Measurements from ENCODE around the gene DRD4.

Gene DRD4

DNA sequence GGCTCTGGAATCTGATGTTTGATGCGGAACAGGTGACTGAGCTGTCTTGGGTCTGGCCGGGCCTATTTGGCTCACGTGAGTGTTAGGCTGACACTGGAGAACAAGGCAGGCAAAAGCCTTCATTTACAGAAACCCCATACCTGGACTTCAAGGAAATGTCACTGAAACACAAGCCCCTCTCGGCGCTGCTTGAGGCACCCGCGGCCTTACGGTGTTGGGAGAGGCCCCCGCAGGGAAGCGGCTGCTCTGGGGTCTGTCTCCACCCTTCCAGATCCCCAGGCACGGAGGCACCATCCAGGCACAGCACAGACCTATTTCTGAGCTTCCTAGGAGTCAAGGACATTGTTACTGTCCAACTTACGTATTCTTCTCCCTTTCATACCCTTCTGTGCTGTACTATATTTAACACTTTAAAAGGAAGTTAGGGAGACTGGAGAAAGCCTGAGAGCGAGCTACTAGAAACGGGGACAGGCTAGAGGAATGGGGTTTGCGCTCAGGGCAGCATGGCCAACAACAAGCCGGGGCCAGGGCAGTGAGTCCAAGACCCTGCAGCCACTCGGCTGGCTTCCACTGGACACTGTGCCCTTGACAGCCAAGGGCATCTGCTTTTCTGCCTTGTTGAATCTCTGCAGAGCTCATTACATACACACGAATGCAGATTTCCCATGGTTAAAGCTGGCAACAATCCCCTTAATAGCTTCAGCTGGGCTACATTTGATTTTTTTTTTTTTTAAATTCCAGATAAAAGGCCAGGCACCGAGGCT is 23.8 kb downstream of the DRD4 start:
- WGBS (ENCODE audit: extremely low coverage, insufficient coverage, low lambda C conversion rate): no CpG with 5 or more reads among the region's 19 CpGs
- Histone ChIP-seq H3K79me2 (ENCODE audit: control insufficient read depth, insufficient read depth, low read length) (peaks cover 2% of the 10 kb centered on the region), H3K4me3 (ENCODE audit: low read length) (no peak overlapping the region), H3K4me1 (ENCODE audit: control insufficient read depth, low read depth, low read length) (no peaks in the 10 kb centered on the region), H2BK15ac (replicated peaks; ENCODE audit: low read depth) (no peak overlapping the region), H3K79me1 (ENCODE audit: low read length) (peaks cover 2% of the 10 kb centered on the region), H2BK5ac (ENCODE audit: low read length) (no peak overlapping the region), H4K5ac (ENCODE audit: low read length) (no peak overlapping the region), H3K9ac (ENCODE audit: low read length) (no peak overlapping the region), H3K27ac (ENCODE audit: low read depth, low read length) (no peak overlapping the region), H2AK5ac (ENCODE audit: low read length) (no peak overlapping the region), H3K18ac (ENCODE audit: low read length) (no peak overlapping the region), H3K4me2 (ENCODE audit: low read length) (no peak overlapping the region), H4K8ac (ENCODE audit: low read depth, low read length) (no peak overlapping the region), H3K23ac (ENCODE audit: low read length) (no peak overlapping the region), H3K4ac (ENCODE audit: low read depth, low read length) (no peak overlapping the region), H3K36me3 (ENCODE audit: control insufficient read depth, insufficient read depth, low read length) (peaks cover 3% of the 10 kb centered on the region), H3K56ac (ENCODE audit: low read length) (no peak overlapping the region), H2BK120ac (ENCODE audit: low read depth, low read length) (no peak overlapping the region), H3K27me3 (ENCODE audit: insufficient read depth, low read length, poor library complexity) (no peaks in the 10 kb centered on the region)
- DNase-seq: no peak

DNA sequence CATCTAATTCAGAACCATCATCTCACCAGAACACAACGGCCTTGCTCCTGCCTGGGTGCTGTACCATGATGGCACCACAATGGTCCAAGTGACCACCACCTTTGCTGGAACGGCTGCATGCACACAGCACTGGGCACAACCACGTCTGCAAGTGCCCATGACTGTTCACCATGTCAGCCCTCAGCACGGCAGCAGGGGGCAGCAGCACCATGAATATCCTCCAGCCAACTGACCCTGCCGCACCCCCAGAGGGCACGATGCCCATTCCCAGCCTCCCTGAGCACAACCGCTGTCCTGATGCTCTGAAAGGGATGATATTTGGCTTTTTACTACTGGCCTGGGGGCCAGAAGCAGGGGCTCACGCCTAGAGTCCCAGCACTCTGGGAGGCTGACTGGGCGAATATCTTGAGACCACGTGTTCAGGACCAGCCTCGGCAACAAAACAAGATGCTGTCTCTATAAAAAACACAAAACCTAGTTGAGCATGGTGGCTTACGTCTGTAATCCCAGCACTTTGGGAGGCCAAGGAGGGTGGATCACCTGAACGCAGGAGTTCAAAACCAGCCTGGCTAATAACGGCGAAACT is 25.7 kb downstream of the DRD4 start:
- H3K27me3 ChIP-seq (ENCODE audit: insufficient read depth, low read length, poor library complexity): no peaks in the 10 kb centered on the region
- no peak overlapping the region for H3K18ac ChIP-seq (ENCODE audit: low read length)
- H3K56ac ChIP-seq (ENCODE audit: low read length): no peak overlapping the region
- no peak overlapping the region for H4K5ac ChIP-seq (ENCODE audit: low read length)
- no peak overlapping the region for H3K27ac ChIP-seq (ENCODE audit: low read depth, low read length)
- no peak overlapping the region for H2BK120ac ChIP-seq (ENCODE audit: low read depth, low read length)
- peaks cover 3% of the 10 kb centered on the region for H3K36me3 ChIP-seq (ENCODE audit: control insufficient read depth, insufficient read depth, low read length)
- H2BK5ac ChIP-seq (ENCODE audit: low read length): no peak overlapping the region
- no peak overlapping the region for H3K4ac ChIP-seq (ENCODE audit: low read depth, low read length)
- H3K4me1 ChIP-seq (ENCODE audit: control insufficient read depth, low read depth, low read length): no peaks in the 10 kb centered on the region
- H3K4me3 ChIP-seq (ENCODE audit: low read length): no peak overlapping the region
- H3K23ac ChIP-seq (ENCODE audit: low read length): no peak overlapping the region
- DNase-seq: peak; percentile 54
- no peak overlapping the region for H4K8ac ChIP-seq (ENCODE audit: low read depth, low read length)
- no peak overlapping the region for H2AK5ac ChIP-seq (ENCODE audit: low read length)
- H3K4me2 ChIP-seq (ENCODE audit: low read length): no peak overlapping the region
- no CpG with 5 or more reads among the region's 15 CpGs for WGBS (ENCODE audit: extremely low coverage, insufficient coverage, low lambda C conversion rate)
- H3K9ac ChIP-seq (ENCODE audit: low read length): no peak overlapping the region
- peaks cover 2% of the 10 kb centered on the region for H3K79me1 ChIP-seq (ENCODE audit: low read length)
- no peak overlapping the region for H2BK15ac ChIP-seq (replicated peaks; ENCODE audit: low read depth)
- H3K79me2 ChIP-seq (ENCODE audit: control insufficient read depth, insufficient read depth, low read length): peaks cover 2% of the 10 kb centered on the region

DNA sequence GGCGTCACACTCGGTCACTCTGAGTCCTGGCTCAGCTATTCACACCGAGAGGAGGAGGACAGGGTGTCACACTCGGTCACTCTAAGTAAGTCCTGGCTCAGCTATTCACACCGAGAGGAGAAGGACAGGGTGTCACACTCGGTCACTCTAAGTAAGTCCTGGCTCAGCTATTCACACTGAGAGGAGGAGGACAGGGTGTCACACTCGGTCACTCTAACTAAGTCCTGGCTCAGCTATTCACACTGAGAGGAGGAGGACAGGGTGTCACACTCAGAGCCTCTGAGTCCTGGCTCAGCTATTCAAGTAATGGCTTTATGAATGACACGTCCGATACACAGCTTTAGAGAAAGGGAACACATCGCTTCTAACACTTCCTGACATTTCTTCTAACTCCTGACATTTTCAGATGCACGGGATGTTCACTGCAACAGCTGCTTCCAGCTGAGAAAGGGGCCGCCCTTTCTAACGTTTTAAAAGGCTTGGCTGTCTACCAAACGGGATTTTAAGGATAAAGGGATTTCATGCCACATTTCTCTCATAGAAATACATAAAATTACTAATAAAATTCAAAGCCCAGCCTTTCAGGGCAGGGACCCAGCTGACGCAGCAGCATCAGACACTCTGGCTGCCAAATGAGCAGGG is 28.1 kb downstream of the DRD4 start:
- H2BK15ac ChIP-seq (replicated peaks; ENCODE audit: low read depth): no peak overlapping the region
- no peak overlapping the region for H3K4me2 ChIP-seq (ENCODE audit: low read length)
- H4K8ac ChIP-seq (ENCODE audit: low read depth, low read length): no peak overlapping the region
- DNase-seq: no peak
- no peak overlapping the region for H2AK5ac ChIP-seq (ENCODE audit: low read length)
- no peak overlapping the region for H3K23ac ChIP-seq (ENCODE audit: low read length)
- H3K9ac ChIP-seq (ENCODE audit: low read length): no peak overlapping the region
- H2BK5ac ChIP-seq (ENCODE audit: low read length): no peak overlapping the region
- no peak overlapping the region for H4K5ac ChIP-seq (ENCODE audit: low read length)
- H3K27me3 ChIP-seq (ENCODE audit: insufficient read depth, low read length, poor library complexity): no peaks in the 10 kb centered on the region
- WGBS (ENCODE audit: extremely low coverage, insufficient coverage, low lambda C conversion rate): no CpG with 5 or more reads among the region's 15 CpGs
- H3K4ac ChIP-seq (ENCODE audit: low read depth, low read length): no peak overlapping the region
- H3K27ac ChIP-seq (ENCODE audit: low read depth, low read length): no peak overlapping the region
- H2BK120ac ChIP-seq (ENCODE audit: low read depth, low read length): no peak overlapping the region
- no peak overlapping the region for H3K4me3 ChIP-seq (ENCODE audit: low read length)
- H3K56ac ChIP-seq (ENCODE audit: low read length): no peak overlapping the region
- H3K79me2 ChIP-seq (ENCODE audit: control insufficient read depth, insufficient read depth, low read length): peaks cover 2% of the 10 kb centered on the region
- peaks cover 2% of the 10 kb centered on the region for H3K79me1 ChIP-seq (ENCODE audit: low read length)
- no peak overlapping the region for H3K18ac ChIP-seq (ENCODE audit: low read length)
- H3K36me3 ChIP-seq (ENCODE audit: control insufficient read depth, insufficient read depth, low read length): peaks cover 3% of the 10 kb centered on the region
- no peaks in the 10 kb centered on the region for H3K4me1 ChIP-seq (ENCODE audit: control insufficient read depth, low read depth, low read length)

DNA sequence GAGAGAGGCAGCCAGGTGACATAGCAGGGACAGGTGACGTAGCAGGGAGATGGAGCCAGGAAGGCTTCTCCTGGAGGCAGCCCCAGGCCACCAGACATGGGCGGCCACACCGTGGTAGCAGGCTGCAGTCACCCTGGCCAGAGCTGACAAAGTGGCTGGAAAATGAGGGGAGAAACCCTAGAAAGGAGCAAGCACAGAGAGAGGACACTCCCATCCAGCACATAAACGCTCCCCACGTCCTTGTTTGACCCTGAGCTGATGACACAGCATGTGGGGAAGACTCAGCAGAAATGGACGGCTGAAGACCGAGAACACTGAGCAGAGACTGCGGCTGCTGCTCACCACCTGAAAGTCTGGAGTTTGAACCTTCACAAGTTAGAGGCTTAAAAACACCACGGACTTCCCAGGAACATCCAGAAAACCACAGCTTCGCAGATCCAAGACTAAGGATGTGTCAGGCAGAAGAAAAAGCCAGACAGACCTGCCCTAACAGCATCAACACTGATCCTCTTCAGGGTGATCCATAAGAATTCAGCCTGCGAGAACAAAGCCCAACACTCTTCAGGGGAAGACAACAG is 28.7 kb downstream of the DRD4 start:
- H3K56ac ChIP-seq (ENCODE audit: low read length): no peak overlapping the region
- no peak overlapping the region for H3K27ac ChIP-seq (ENCODE audit: low read depth, low read length)
- H2BK15ac ChIP-seq (replicated peaks; ENCODE audit: low read depth): no peak overlapping the region
- no peak overlapping the region for H2BK120ac ChIP-seq (ENCODE audit: low read depth, low read length)
- H3K4ac ChIP-seq (ENCODE audit: low read depth, low read length): no peak overlapping the region
- H3K4me1 ChIP-seq (ENCODE audit: control insufficient read depth, low read depth, low read length): no peaks in the 10 kb centered on the region
- H3K36me3 ChIP-seq (ENCODE audit: control insufficient read depth, insufficient read depth, low read length): peaks cover 3% of the 10 kb centered on the region
- no peak overlapping the region for H3K4me3 ChIP-seq (ENCODE audit: low read length)
- no peak overlapping the region for H2BK5ac ChIP-seq (ENCODE audit: low read length)
- no peaks in the 10 kb centered on the region for H3K27me3 ChIP-seq (ENCODE audit: insufficient read depth, low read length, poor library complexity)
- peaks cover 2% of the 10 kb centered on the region for H3K79me1 ChIP-seq (ENCODE audit: low read length)
- peaks cover 2% of the 10 kb centered on the region for H3K79me2 ChIP-seq (ENCODE audit: control insufficient read depth, insufficient read depth, low read length)
- H4K5ac ChIP-seq (ENCODE audit: low read length): no peak overlapping the region
- no peak overlapping the region for H4K8ac ChIP-seq (ENCODE audit: low read depth, low read length)
- no peak overlapping the region for H3K9ac ChIP-seq (ENCODE audit: low read length)
- no peak overlapping the region for H3K23ac ChIP-seq (ENCODE audit: low read length)
- no peak overlapping the region for H2AK5ac ChIP-seq (ENCODE audit: low read length)
- H3K4me2 ChIP-seq (ENCODE audit: low read length): no peak overlapping the region
- no CpG with 5 or more reads among the region's 11 CpGs for WGBS (ENCODE audit: extremely low coverage, insufficient coverage, low lambda C conversion rate)
- no peak overlapping the region for H3K18ac ChIP-seq (ENCODE audit: low read length)
- no peak for DNase-seq

DNA sequence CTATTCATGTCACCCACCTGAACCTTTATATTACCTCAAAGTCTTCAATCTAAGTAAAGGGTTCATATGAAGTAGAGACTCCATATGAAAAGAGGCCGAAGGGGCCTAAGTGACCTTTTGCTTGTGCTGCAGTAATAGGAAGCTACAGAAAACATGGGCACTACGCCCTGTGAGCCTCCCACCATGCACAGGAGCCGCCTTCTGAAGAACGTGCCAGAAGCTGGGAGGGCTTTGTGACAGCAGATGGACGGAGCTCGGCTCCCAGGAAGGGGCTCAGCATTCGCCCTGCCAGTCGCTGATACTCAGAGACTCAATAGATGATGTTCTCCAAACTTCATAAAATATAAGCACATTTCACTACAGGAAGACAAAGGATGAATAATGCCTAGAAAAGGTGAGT is 36.8 kb downstream of the DRD4 start:
- Histone ChIP-seq H2BK15ac (replicated peaks; ENCODE audit: low read depth) (no peak overlapping the region), H3K79me1 (ENCODE audit: low read length) (no peaks in the 10 kb centered on the region), H4K5ac (ENCODE audit: low read length) (no peak overlapping the region), H3K9ac (ENCODE audit: low read length) (no peak overlapping the region), H3K4me1 (ENCODE audit: control insufficient read depth, low read depth, low read length) (no peaks in the 10 kb centered on the region), H3K56ac (ENCODE audit: low read length) (no peak overlapping the region), H3K4ac (ENCODE audit: low read depth, low read length) (no peak overlapping the region), H3K18ac (ENCODE audit: low read length) (no peak overlapping the region), H2AK5ac (ENCODE audit: low read length) (no peak overlapping the region), H3K36me3 (ENCODE audit: control insufficient read depth, insufficient read depth, low read length) (peaks cover 6% of the 10 kb centered on the region), H3K27me3 (ENCODE audit: insufficient read depth, low read length, poor library complexity) (no peaks in the 10 kb centered on the region), H3K27ac (ENCODE audit: low read depth, low read length) (no peak overlapping the region), H2BK5ac (ENCODE audit: low read length) (no peak overlapping the region), H3K79me2 (ENCODE audit: control insufficient read depth, insufficient read depth, low read length) (no peaks in the 10 kb centered on the region), H2BK120ac (ENCODE audit: low read depth, low read length) (no peak overlapping the region), H3K23ac (ENCODE audit: low read length) (no peak overlapping the region), H3K4me3 (ENCODE audit: low read length) (no peak overlapping the region), H3K4me2 (ENCODE audit: low read length) (no peak overlapping the region), H4K8ac (ENCODE audit: low read depth, low read length) (no peak overlapping the region)
- DNase-seq: no peak
- no CpG with 5 or more reads among the region's 8 CpGs for WGBS (ENCODE audit: extremely low coverage, insufficient coverage, low lambda C conversion rate)

Measured in mesendoderm (in vitro differentiated cells).